ENCODE measurements around the gene DCAF8.

DCAF8 gene

GRCh38 chr1:160166166-160166868, 96.0 kb downstream of the DCAF8 start:
- no peak overlapping the region for H3K4me3 ChIP-seq (ENCODE audit: low read length)

More at GRCh38 chr1:160166166-160166868, 96.0 kb downstream of the DCAF8 start:
- TF ChIP-seq CTCF (conservative IDR thresholded peaks at IDR 0.05; ENCODE audit: low read length): no peak
- no peak for DNase-seq (ENCODE audit: low read depth)

Data from AG10803 (cell line).